NCI-H524 (cell line): ENCODE data around the gene ATP5IF1.

Source experiments
- DNase-seq, 2 experiments: peaks; one replicate each; lab custom pipeline; 2025; lab: John Stamatoyannopoulos, UW

Gene ATP5IF1

DNA sequence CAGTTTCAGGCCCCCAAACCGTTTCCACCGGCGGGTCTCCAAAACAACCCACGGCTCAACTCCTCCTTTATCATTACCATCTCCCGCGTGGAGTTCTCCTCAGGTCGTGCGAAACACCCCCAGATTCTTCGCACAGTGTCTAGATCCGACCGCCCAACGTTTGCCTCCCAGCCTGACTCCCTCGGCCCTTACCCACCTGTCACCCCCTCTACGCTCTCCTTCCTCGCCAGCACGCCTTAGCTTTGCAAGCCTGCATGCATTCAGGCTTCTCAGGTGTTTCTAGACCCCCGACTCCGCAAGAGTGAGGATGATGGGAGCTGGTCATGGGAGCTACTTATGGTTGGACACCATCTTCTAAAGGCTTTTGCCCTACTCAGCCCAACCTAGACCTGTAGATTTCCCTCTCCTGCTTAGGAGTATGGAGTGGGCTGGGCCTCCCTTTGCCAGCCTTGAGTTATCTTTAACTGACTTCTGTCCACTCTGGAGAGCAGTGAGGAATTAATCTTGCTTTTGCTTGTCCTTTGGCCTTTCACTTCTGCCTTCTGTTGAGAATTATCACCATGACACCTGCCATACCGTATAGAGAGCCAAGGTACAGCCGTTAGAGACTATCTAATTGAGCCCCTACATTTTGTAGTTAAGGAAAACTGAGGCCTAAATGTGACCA is 865 bp downstream of the ATP5IF1 start:
- DNase-seq: no peak

DNA sequence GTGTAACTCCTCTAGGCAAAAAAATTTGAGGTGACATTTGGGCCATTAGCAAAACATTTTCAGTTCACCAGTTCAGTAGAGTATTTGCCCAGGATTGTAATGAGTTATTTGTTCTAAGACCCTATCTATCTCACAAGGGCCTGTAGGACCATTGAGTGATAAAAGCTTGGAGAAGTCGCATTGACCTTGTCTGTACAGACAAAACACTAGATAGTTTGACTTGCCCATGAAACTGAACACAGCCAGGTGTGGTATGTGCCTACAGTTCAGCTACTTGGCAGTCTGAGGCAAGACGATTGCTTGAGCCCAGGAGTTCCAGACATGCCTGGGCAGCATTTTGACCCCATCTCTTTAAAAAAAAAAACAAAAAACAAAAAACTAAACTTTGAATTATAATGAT is 3.1 kb downstream of the ATP5IF1 start:
- no peak for DNase-seq

DNA sequence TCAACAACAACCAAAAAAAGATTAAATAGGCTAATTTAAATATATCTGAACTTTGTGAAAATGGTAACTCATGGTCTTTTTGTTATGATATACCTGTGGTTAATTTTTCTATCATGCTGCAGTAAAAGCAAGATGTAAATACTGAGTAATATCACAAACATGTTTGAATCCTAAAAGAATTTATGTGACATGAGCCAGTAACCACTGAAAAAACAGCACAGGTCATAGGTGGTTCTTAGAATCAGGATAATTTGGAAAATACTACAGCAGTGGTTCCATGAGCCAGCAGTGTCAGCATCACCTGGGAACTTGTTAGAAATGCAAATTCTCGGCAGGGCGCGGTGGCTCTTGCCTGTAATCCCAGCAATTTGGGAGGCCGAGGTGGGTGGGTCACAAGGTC is 4.1 kb downstream of the ATP5IF1 start:
- no peak for DNase-seq

DNA sequence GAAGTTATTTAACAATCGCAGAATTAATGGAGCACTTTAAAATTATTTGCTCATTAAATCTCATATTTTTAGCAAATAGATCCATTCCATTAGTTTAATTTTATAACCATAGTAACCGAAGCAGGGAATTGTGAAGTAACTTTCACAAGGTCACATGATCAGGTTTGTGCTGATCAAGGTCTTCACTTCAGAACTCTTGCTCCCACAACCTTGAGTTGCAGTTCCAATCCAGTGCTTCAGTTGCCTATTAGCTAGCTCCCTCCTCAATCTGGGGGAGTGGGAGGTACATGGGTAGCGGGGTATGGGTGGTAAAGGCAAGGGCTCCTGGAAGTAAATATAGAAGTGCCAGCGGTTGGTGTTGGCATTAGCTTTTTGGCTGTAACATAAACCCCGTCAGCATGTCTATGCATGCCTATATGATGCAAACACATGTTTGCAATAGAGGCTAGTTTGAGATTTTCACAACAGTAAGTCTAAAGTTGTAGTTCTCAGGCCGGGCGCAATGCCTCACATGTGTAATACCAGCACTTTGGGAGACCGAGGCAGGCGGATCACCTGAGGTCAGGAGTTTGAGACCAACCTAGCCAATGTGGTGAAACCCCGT is 5.8 kb downstream of the ATP5IF1 start:
- DNase-seq: no peak

DNA sequence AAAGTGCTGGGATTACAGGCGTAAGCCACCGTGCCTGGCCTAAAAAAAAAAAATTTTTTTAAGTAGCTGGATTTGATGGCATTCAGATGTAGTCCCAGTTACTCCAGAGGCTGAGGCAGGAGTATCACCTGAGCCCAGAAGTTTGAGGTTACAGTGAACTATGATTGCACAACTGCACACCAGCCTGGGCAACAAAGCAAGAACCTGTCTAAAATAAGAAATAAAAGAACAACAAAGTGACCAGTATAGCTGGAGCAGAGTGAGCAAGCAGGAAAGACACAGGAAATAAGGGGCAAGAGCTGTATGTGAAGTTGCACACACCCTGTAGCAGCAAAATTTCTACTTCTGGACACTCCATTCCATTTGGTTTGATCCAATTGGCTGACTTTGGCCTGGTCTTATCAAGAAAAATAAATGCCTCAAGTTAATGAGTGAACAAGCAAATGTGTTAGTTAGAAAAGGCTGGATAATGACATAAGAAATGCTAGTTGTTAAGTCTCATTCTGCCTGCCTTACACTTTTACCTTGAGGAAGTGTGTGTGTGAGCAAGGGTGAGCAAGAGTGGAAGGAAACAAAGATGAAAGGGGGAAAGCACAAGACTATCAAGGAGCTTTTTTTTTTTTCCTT is 7.9 kb downstream of the ATP5IF1 start:
- no peak for DNase-seq

DNA sequence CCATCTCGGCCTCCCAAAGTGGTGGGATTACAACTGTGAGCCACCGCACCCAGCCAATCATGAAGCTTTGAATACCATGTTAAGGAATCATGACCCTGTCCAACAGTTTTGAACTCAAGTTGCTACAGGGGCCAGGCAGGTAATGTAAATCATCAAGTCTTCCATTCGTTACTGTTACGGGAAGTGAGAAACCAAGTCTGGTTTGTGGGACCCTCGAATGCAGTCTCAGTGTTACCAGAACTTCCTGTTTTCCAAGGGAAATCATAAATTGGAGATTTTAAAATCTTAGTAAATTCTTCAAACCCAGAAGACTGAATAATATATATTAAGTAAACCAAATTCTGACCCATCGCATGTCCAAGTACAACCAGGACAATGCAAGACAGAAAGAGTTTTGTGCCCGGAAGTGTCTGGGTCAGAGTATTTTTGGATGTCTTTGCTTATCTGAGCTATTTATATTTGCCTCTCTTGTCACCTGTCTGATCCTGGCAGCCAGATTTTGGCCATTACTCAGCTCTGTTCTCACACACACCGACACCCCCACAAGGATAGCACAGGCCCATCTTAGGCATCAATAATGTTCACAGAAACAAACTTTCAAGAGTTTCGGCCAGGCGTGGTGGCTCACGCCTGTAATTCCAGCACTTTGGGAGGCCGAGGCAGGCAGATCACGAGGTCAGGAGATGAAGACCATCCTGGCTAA is 8.8 kb downstream of the ATP5IF1 start:
- DNase-seq: no peak

DNA sequence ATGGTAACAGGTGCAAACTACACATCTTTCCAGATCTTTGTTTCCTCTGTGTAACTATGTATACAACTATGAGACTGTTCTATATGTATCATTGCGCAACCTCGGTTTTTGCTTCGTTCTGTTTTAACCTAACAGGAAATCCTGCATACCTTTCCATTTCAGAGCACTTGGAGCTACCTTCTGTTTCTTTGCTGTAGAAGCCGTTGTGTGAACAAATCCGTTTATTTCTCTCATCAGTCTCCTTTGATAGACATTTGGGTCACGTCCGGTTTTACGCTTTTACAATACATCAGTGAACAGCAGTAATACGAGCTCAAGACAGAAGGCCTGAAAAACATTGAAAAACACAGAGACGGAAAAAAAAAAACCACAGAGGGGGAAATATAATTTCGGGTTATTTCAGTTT is 10.5 kb downstream of the ATP5IF1 start:
- DNase-seq: peak in 1 of 2 experiments; percentile 21

DNA sequence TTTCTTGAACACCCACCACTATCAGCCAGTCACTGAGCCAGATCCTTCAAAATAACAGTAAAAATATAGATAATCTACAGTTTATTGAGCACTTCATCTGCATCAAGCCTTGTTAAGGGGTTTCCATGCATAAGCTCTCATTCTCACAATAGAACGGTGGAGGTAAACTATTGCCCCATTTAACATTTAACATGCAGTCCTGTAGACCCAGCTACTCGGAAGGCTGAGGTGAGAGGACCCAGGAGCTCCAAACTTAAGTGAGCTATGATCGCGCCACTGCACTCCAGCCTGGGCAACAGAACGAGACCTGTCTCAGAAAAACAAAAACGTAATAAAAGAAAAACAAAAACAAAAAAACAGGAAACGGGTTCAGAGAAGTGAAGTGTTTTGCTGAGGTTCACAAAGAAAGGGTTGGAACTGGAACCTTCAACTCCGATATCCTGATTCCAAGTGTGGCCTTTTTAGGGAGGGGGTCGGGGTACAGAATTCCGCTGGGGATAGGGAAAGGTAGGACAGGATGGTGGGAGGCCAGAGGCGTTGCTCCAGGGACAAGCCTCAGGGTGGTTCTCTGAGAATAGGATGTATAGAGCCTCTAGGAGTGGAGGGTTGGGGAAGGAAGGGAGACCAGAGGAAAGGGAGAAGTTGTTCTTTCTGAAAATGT is 11.8 kb downstream of the ATP5IF1 start:
- DNase-seq: no peak

DNA sequence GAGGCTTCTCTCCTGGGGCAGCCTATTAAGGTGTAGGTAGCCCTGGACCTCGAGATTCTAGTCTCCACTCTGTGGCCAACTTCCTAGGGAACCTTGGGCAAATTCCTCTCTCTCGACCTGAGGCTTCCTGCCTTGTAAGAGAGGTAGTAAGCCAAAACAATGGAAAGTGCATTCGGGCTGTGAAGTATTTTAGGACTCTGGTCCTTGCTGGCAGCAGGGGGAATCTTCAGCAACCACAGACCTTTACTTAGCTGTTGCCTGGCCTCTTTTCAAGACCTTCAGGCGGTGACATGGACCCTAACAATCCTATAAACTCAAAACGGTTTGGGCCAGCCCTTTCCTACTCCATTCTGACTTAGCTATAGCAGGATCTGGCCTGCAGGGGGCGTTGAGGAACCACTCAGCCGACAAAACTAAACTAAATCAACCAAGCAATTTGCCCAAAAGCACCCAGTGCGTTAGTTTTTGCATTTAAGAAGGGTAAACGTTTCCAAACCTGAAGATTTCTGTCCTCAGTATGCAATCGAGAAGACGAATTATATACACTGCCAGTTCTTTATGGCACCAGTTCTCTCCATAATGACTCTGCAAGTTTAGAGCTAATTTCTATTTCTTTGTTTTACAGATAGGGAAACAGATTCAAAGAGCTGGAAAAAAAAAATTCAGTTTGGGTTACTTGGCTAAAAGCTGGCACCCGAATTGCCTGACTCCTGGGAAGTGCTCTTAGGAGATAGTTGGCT is 12.5 kb downstream of the ATP5IF1 start:
- DNase-seq: peak; percentile 48 to 74

DNA sequence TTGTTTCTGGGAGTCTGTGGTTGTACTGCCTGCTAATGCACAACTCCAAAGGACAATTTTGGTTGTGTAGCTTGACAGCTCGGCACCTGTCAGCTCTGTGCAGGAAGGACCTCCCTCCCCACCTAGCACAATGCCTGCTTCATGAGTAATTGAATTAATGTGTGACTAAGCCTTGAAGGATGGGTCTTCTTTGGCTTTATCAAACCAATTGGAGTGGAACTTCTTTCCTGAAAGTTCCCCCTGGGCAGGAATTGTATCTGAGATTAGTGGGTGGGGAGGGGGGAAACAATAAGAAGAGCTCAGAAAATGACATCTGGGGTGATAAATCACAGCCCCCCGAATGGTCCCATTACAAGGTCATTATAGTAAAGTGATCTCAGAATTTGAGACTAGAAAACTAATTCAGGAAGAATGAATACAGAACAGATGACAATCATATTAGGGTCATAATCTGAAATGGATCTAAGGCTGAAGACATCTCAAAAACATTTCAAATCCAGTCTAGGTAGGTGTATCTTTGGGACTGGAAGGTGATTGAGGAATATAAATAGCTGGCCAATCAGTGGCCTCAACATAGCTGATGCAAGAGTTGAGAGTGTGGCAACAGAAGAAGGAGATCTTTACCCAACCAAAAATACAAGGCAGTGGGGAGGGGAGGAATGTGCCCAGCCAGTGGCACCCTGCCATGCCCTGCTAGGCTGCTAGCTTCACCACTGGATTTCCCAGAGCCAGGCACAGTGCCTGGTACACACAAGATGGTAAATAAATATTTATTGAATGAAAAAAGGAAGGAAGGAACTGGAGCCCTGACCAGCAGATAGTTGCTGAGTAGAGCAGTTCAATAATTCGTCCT is 13.3 kb downstream of the ATP5IF1 start:
- peak in 1 of 2 experiments; percentile 40 for DNase-seq

DNA sequence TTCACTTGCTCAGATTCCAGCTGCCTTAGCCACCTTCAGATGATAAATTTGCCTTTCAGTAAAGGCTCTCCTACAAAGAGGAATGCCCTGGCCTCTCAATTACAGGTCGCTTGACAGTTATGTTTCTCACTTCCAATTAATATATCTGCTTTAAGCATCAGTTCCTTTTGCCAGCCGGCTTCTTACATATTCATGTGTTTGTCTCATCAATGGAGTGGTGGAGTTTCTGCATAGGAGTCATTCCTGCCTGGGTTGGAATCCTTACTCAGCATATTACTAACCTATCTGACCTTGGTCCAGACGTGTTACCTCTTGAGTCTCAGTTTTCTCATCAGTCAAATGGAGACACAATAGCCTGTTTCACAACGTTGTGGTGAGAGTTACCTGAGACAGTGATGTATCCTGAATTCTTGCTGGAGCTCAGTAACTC is 14.0 kb downstream of the ATP5IF1 start:
- no peak for DNase-seq

DNA sequence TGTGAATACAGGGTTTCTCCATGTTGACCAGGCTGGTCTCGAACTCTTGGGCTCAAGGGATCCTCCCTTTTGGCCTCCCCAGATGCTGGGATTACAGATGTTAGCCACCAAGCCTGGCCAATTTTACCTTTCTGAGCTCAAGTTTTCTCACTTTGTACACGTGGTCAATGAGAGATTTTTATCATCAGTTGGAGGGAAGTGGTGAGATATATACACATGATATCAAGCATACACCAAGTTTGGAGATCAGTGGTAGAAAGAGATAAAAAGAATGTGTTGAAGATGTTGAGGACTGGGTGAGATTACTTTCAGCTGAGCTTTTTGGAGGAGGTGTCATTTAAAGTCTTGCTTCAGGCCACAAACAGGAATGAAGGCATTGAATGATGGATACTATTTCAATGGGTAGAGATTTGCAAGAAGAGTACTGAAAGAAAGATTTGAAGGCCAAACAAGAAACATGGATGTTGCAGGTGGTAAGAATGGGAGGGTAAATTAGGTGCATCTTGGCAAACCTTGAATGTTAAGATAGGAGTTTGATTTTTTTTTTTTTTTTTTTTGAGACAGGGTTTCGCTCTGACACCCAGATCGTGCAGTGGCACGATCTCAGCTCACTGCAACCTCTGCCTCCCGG is 20.4 kb downstream of the ATP5IF1 start:
- DNase-seq: no peak

DNA sequence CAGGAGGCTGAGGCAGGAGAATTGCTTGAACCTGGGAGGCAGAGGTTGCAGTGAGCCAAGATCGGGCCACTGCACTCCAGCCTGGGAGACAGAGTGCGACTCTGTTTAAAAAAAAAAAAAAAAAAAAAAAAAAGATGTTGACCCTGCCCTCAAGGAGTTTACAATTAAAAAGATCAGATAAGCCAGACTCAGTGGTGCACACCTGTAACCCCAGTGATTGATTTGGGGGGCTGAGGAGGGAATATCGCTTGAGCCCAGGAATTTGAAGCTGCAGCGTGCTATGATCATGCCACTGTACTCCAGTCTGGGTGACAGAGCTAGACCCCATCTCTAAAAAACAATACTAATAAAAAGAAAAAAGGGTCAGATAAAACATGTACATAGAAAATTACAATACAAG is 21.8 kb downstream of the ATP5IF1 start:
- DNase-seq: no peak

DNA sequence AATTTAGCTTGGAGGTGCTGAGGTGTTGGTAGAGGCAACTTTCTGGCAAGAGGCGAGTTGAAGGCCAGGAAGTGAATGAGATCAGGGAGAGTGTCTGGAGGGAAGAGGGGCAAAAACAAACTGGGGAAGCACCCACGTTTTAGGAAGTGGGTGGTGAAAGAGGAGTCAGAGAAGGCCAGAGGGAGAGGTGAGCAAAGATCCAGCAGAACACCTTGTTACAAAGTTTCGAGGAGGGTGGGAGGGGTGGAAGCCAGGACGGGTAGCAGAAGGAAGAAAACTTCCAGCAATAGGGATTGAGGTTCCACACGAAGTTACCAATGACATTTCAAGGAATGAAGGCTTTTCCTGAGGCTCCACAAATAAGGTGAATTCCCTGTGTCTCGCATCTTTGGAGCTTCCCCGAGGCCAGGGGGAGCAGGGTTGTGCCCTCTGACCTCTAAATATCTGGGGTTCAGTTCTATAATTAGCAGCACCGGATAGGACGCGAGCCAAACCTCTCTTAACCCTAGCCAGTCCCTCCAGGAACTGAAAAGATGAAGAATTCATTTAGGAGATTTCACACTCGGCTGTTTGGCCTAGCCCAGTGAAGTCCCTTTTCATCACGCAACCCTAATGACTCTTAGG is 22.8 kb downstream of the ATP5IF1 start:
- no peak for DNase-seq

DNA sequence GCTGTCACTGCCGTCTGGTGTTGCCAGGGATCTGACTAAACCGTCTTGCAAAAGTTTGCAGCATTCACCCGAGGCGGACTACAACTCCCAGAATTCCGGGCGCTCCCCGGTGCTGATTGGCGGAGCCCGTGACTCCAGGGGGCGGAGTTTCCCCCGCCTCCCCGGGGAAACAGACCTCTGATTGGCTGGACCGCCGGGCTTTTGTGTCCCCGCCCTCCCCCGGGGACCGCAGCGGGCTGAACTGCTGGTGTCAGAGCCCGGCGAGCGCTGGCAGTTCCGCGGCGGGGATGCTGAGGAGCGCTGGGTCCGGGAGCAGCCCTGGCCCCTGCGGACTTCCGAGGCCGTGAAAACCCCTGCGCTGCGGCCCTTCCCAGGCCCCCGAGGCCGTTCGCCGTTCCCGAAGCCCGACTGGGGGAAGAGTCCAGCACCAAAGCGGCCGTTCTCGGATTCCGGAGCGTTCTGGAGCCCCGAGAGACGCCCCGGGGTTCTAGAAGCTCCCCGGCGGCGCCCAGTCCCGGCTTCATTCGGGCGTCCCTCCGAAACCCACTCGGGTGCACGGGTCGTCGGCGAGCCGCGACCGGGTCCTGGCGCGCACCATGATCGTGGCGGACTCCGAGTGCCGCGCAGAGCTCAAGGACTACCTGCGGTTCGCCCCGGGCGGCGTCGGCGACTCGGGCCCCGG is 23.5 kb downstream of the ATP5IF1 start, which contains the start of gene SESN2:
SESN2 (plus strand) TSS at position 267 of the 682 bp plus-strand sequence; CDS start at position 597, 330 bp downstream.
- peak; percentile 97 to 98 for DNase-seq

DNA sequence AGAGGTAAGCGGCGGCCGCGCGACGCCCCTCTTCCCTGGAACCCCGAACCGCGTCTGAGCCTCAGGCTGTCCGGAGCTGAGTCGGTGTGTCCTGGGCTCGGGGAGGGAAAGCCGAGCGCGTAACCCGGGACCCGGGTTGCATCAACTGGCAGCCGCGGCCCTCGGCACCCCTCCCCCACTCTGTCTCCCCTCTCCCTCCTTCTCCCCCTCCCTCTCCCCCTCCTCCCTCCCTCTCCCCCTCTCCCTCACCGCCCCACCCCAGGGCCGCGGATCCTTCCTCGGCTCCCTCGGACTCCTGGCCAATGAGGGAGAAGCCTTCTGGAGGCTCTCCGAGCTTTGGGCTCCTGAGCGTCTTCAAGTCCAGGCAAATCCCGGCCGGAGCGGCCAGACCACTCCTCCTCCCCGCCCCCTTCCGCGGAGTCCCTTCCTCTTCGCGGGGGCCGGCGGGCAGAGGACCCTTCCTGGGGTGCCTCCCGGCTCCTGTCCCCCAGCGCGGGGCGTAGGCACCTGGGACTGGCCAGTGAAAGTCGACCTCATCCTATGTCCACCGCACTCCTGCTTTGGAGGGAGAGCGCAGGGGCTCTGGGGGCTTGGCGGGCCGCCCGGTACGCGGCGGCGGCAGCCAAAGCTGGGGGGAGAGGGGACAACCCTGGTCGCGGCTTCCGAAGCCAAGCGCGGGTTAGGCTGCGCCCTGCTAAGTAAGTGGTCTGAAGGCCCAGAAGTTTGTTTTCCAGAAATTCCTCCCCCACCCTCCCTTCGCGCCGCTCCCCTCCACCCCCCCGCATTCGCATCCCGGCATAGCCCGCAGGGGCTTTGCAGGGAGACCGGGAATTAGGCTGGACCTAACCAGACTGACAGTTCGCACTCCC is 24.2 kb downstream of the ATP5IF1 start:
- peak; percentile 32 to 54 for DNase-seq

DNA sequence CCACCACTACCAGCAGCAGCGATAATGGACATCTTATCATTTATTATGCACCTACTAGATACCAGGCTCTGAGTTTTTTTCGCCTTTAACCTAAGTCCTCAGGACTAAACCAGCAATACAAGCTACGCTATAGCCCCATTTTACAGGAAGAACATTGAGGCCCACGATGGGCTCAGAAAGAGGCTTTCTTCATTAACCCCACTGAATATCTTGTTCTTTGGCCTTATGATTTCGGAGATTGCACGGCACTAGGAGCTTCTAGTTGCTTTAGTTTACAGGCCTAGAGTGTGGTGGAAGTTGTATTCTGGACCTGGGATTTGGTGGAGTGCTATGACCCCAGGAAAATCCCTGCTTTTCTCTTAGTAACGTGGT is 24.9 kb downstream of the ATP5IF1 start:
- DNase-seq: no peak

DNA sequence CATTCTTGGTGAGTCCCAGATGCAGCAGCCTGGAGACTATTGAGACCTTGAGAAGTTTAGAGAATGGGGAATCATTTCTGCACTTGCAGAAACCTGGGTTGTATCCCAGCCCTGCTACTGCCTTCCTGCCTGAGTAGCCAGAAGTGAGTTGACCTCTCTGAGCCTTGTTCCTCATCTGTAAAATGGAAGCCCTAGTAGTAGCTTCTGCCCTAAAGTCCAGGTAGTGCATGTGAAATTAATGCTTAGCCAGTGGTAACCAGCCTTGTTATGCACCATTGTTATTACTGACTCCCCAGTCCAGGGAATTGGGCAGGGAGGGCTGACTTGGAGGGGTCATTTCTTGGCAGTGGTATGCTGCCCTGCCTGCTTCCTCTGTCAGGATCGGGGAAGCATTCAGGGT is 29.0 kb downstream of the ATP5IF1 start:
- DNase-seq: no peak
